Nephron progenitor cell (in vitro differentiated cells): ENCODE measurements around the gene NAMPT.

Source experiments
- DNase-seq: peaks from one replicate; pipeline ENCODE4 v3.0.0; 2021
- H3K27ac Mint-ChIP-seq: 2 replicates; pipeline ENCODE4 v1.8.0; 2021; ENCODE audit warnings: mild to moderate bottlenecking, moderate library complexity, mixed read lengths
- H3K27me3 Mint-ChIP-seq: 2 replicates; pipeline ENCODE4 v1.8.0; 2021; ENCODE audit warnings: mild to moderate bottlenecking, low read depth, mixed read lengths; ENCODE audit not compliant: poor library complexity
- H3K36me3 Mint-ChIP-seq: 2 replicates; pipeline ENCODE4 v1.8.0; 2021; ENCODE audit warnings: low read depth, mixed read lengths
- H3K4me1 Mint-ChIP-seq: 2 replicates; pipeline ENCODE4 v1.8.0; 2021; ENCODE audit warnings: mixed read lengths
- H3K4me3 Mint-ChIP-seq: 2 replicates; pipeline ENCODE4 v1.8.0; 2021; ENCODE audit warnings: mild to moderate bottlenecking, moderate library complexity, mixed read lengths
- H3K9me3 Mint-ChIP-seq: 2 replicates; pipeline ENCODE4 v1.8.0; 2021; ENCODE audit warnings: mild to moderate bottlenecking, moderate library complexity, mixed read lengths
- TF ChIP-seq, protein P1 (sequence below): fragments of 200-600 bp; sonication (generic); IDR thresholded peaks from 2 replicates; pipeline ENCODE4 v1.5.0; 2021; ENCODE audit warnings: antibody characterized with exemption

Gene NAMPT

DNA sequence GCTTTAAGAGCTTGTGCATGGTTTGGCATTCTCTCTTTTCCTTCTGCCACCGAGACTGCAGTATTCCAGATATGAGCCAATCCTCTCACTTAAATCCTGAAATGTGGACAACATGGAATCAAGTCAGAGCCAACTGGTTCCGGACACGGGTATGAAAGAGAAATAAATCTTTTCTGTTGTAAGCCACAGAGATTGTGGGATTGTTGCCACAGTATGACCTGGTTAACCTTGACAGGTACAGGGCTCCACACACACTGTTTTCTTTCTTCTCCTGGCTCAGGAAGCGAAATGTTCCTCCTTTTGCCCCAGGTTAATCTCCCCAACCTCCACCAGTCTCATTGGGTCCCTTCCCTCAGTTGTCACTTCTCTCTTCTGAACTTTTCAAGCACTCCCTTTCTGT, 6.5 kb upstream of the NAMPT start:
- Mint-ChIP-seq H3K36me3 (no peaks in the 10 kb centered on the region), H3K4me3 (no peak overlapping the region), H3K4me1 (peaks cover 9% of the 10 kb centered on the region), H3K27me3 (no peaks in the 10 kb centered on the region), H3K27ac (no peak overlapping the region), H3K9me3 (peaks cover 14% of the 10 kb centered on the region)
- TF ChIP-seq, protein P1, sequence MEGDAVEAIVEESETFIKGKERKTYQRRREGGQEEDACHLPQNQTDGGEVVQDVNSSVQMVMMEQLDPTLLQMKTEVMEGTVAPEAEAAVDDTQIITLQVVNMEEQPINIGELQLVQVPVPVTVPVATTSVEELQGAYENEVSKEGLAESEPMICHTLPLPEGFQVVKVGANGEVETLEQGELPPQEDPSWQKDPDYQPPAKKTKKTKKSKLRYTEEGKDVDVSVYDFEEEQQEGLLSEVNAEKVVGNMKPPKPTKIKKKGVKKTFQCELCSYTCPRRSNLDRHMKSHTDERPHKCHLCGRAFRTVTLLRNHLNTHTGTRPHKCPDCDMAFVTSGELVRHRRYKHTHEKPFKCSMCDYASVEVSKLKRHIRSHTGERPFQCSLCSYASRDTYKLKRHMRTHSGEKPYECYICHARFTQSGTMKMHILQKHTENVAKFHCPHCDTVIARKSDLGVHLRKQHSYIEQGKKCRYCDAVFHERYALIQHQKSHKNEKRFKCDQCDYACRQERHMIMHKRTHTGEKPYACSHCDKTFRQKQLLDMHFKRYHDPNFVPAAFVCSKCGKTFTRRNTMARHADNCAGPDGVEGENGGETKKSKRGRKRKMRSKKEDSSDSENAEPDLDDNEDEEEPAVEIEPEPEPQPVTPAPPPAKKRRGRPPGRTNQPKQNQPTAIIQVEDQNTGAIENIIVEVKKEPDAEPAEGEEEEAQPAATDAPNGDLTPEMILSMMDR = no peak
- DNase-seq = no peak

DNA sequence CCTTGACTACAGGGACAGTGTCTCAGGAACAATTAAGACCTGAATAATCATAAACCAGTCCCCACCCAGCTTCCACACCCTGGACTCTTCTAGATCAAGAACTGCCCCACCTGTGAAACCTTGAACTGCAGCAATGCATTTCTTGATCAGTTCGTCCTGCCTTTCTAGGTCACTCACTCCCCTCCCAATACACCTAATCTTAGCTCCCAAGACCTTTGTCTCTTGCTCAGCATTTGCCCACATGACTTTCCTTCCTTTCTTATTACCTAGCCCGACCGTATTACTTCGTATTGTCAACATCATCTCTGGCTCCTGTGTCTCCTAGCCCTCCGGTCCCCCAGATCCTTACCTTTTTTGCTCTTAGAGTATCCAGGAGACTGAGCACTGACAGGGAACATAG, 5.5 kb upstream of the NAMPT start:
- TF ChIP-seq, protein P1 = no peak
- no peak overlapping the region for H3K27ac Mint-ChIP-seq
- no peaks in the 10 kb centered on the region for H3K27me3 Mint-ChIP-seq
- no peak for DNase-seq
- no peaks in the 10 kb centered on the region for H3K36me3 Mint-ChIP-seq
- no peak overlapping the region for H3K4me3 Mint-ChIP-seq
- H3K4me1 Mint-ChIP-seq = peaks cover 17% of the 10 kb centered on the region
- peaks cover 14% of the 10 kb centered on the region for H3K9me3 Mint-ChIP-seq

DNA sequence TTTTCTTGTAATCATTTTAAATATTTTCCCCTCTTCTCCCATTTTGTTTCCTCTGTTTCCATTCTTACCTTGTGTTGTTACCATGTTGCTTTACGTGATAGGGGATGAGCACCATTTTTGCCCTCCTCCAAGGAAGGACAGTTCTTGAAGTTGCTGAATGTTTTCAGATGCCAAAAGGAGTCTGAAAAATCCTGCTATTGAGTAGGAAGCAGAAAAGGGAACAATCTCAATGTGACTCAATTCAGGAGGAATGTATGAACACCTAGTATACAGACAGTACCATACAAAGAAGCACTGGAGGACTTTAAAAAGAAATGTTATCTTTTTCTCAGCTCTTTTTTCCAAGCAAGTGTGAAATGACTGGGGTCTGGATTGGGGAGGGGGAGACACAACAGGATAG, 5.1 kb upstream of the NAMPT start:
- Mint-ChIP-seq H3K9me3 (peaks cover 13% of the 10 kb centered on the region), H3K4me3 (no peak overlapping the region), H3K4me1 (peaks cover 17% of the 10 kb centered on the region), H3K27ac (no peak overlapping the region), H3K36me3 (no peaks in the 10 kb centered on the region), H3K27me3 (no peaks in the 10 kb centered on the region)
- DNase-seq = no peak
- TF ChIP-seq, protein P1 = no peak

DNA sequence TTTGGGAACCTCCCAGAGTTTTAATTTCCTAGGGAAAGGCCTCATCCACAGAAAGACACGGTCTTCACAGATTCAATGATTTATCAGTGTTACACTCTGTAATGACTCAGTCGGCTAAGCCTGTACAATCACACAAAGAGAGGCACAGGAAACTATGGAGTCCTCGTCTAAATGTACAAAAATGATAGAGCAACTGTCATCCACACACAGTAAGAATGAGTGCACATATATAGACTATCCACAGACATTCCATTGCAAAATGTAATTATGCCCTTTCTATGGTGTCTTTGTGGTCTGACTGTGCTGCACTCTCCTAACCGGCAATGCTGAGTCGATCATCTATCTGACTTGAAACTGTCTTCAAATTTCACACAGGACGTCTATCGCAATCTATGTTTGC, 3.5 kb upstream of the NAMPT start:
- DNase-seq = no peak
- Mint-ChIP-seq H3K4me1 (peaks cover 25% of the 10 kb centered on the region), H3K4me3 (no peak overlapping the region), H3K27ac (no peak overlapping the region), H3K27me3 (no peaks in the 10 kb centered on the region), H3K9me3 (no peaks in the 10 kb centered on the region), H3K36me3 (no peaks in the 10 kb centered on the region)
- TF ChIP-seq, protein P1 = no peak

DNA sequence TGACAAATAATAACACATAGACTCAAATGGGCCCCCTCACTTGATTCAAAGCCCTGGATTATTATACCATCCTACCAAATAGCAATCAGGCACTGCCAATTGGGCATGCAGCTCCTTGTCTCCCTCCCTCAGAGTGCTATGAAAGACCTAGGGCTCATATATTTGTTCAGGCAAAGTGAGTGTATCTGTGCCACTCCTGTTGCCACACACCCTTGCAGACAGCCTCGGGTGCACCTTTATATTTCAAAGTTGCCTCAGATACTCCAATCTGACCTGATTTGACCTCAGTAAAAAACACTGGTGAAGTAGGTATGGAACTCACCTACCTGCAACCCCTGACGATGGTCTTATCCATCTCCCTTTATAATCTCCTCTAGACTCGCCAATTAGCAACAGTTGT, 3.0 kb upstream of the NAMPT start:
- Mint-ChIP-seq H3K36me3 (no peaks in the 10 kb centered on the region), H3K27me3 (no peaks in the 10 kb centered on the region), H3K4me3 (peak overlapping the region; percentile 54), H3K27ac (no peak overlapping the region), H3K9me3 (no peaks in the 10 kb centered on the region), H3K4me1 (peaks cover 29% of the 10 kb centered on the region)
- TF ChIP-seq, protein P1 = no peak
- DNase-seq = no peak

DNA sequence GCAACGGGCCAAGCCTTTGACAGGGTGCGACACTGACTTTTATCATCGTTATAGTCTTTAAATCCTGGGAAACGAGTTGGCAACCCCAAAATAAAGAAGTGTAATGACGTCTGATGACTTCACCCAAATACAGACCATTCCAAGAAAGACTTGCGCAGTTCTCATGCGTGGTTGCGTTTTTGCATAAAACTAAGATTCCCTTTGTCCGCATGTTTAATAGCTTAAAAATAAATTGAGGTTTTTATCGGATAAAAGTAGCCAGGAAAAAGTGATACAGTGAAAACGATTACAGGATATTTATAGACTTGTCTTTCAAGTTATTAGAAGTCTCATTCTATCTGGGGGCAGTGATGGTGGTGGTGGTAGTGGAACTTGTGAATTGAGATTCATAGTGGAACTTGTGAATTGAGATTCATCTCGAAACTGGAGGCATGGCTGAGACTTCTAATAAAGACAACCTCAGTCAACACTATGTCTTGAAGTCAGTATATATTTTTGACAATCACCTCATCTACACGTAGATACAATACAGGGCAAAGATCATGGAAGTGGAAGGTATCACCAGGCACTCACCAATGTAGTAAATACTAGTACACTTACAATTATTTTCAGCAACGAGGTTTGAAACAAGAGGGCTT, 1.2 kb upstream of the NAMPT start:
- H3K4me1 Mint-ChIP-seq = peaks cover 43% of the 10 kb centered on the region
- DNase-seq = no peak
- H3K27ac Mint-ChIP-seq = peak overlapping the region; percentile 100
- no peaks in the 10 kb centered on the region for H3K27me3 Mint-ChIP-seq
- TF ChIP-seq, protein P1 = no peak
- H3K36me3 Mint-ChIP-seq = no peaks in the 10 kb centered on the region
- peak overlapping the region; percentile 90 for H3K4me3 Mint-ChIP-seq
- H3K9me3 Mint-ChIP-seq = no peaks in the 10 kb centered on the region
